Endothelial cell (in vitro differentiated cells): ENCODE data around the gene DBH. TPM values are rescaled to one million over a fixed set of nuclear protein-coding genes. Genes with fewer than 3 reads are reported as not detected.

Experiments used
- DNase-seq: peaks from one replicate; pipeline ENCODE4 v3.0.0; 2021; ENCODE audit warnings: low spot score
- H3K27ac Mint-ChIP-seq: one replicate; pipeline ENCODE4 v1.8.0; 2021; ENCODE audit warnings: mixed read lengths, inconsistent platforms; ENCODE audit not compliant: unreplicated experiment
- H3K27me3 Mint-ChIP-seq: one replicate; pipeline ENCODE4 v1.8.0; 2021; ENCODE audit warnings: mild to moderate bottlenecking, moderate library complexity, mixed read lengths, inconsistent platforms; ENCODE audit not compliant: unreplicated experiment
- H3K36me3 Mint-ChIP-seq: one replicate; pipeline ENCODE4 v1.8.0; 2021; ENCODE audit warnings: mild to moderate bottlenecking, low read depth, mixed read lengths, inconsistent platforms; ENCODE audit not compliant: unreplicated experiment
- H3K4me1 Mint-ChIP-seq: one replicate; pipeline ENCODE4 v1.8.0; 2021; ENCODE audit warnings: mild to moderate bottlenecking, mixed read lengths, inconsistent platforms; ENCODE audit not compliant: unreplicated experiment
- H3K4me3 Mint-ChIP-seq: one replicate; pipeline ENCODE4 v1.8.0; 2021; ENCODE audit warnings: mild to moderate bottlenecking, mixed read lengths, inconsistent platforms; ENCODE audit not compliant: unreplicated experiment
- H3K9me3 Mint-ChIP-seq: one replicate; pipeline ENCODE4 v1.8.0; 2021; ENCODE audit warnings: mixed read lengths, inconsistent platforms; ENCODE audit not compliant: unreplicated experiment
- total RNA-seq: library from RNA; stranded (reverse); fragmentation: NEBNext Ultra II Directional; extraction: Animal tissue kit (Norgen Biotek cat#: 25700); gene quantifications from one replicate; pipeline ENCODE4 v1.2.1, GENCODE V29; 2021; ENCODE audit not compliant: unreplicated experiment
- TF ChIP-seq, protein P1 (sequence below): fragments of 200-600 bp; sonication (generic); IDR thresholded peaks from one replicate; pipeline ENCODE4 v1.5.0; 2021; ENCODE audit warnings: antibody characterized with exemption; ENCODE audit not compliant: unreplicated experiment

Gene DBH
- total RNA-seq, 1 donor from 2014 or later, result 0.08 TPM

GRCh38 chr9:133656211-133657119 lies 20.3 kb downstream of the DBH start:
- H3K27me3 Mint-ChIP-seq, result peaks cover 6% of the 10 kb centered on the region
- TF ChIP-seq, protein P1, sequence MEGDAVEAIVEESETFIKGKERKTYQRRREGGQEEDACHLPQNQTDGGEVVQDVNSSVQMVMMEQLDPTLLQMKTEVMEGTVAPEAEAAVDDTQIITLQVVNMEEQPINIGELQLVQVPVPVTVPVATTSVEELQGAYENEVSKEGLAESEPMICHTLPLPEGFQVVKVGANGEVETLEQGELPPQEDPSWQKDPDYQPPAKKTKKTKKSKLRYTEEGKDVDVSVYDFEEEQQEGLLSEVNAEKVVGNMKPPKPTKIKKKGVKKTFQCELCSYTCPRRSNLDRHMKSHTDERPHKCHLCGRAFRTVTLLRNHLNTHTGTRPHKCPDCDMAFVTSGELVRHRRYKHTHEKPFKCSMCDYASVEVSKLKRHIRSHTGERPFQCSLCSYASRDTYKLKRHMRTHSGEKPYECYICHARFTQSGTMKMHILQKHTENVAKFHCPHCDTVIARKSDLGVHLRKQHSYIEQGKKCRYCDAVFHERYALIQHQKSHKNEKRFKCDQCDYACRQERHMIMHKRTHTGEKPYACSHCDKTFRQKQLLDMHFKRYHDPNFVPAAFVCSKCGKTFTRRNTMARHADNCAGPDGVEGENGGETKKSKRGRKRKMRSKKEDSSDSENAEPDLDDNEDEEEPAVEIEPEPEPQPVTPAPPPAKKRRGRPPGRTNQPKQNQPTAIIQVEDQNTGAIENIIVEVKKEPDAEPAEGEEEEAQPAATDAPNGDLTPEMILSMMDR, result no peak
- H3K36me3 Mint-ChIP-seq, result no peaks in the 10 kb centered on the region
- DNase-seq, result no peak
- H3K4me3 Mint-ChIP-seq, result no peak overlapping the region
- no peaks in the 10 kb centered on the region for H3K9me3 Mint-ChIP-seq
- no peak overlapping the region for H3K27ac Mint-ChIP-seq
- peaks cover 8% of the 10 kb centered on the region for H3K4me1 Mint-ChIP-seq

GRCh38 chr9:133657120-133657661 lies 21.0 kb downstream of the DBH start:
- H3K9me3 Mint-ChIP-seq, result no peaks in the 10 kb centered on the region
- DNase-seq, result no peak
- H3K36me3 Mint-ChIP-seq, result no peaks in the 10 kb centered on the region
- no peak overlapping the region for H3K4me3 Mint-ChIP-seq
- no peak overlapping the region for H3K27ac Mint-ChIP-seq
- H3K27me3 Mint-ChIP-seq, result peaks cover 6% of the 10 kb centered on the region
- H3K4me1 Mint-ChIP-seq, result peaks cover 8% of the 10 kb centered on the region
- TF ChIP-seq, protein P1, result no peak

DNA sequence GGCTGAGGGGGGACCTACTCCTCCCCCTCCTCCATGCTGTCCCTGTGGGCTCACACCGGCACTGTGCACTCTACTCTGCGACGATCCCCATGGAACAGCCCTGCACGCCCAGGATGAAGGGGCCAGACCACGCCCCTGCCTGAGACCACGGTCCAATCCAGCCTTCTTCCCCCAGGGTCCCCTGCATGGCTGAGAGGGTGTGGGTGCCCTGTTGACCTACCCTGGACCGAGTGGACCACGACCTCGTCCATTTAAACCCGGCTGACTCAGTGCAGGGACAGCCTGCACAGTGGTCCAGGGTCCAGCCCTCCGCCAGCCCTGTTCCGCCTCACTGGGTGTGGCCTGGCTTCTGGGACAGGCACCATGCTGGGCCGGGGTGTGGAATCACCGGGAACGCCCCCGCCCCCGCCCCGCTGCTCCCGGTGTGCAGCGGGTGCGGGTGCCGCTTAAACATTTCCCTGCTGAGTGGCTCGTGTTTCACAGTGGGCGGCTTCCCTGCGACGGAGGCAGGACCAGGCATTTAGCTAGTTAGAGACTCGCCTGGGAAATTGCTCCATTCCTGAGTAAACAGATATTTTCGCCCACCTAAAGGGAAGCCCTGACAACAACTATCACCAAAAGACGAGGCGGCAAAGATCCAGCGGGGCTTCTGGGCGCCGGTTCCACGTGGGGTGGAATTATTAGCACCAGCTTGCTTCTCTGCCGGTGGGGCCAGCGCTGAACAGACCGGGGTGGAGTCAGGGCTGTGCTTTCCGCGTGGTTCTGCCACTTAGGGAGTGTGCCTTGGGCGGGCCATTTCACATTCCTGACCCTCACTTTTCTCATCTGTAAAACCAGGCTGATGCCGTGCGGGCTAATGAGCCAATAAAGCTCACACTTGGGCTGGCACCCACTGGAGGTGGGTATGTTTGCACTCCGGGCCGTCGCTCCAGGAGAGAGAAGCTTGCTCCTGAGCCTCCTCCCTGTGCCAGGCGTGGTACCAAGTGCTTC lies 22.6 kb downstream of the DBH start:
- Mint-ChIP-seq H3K4me1 (peaks cover 8% of the 10 kb centered on the region), H3K27me3 (peaks cover 4% of the 10 kb centered on the region), H3K4me3 (no peak overlapping the region), H3K36me3 (no peaks in the 10 kb centered on the region), H3K27ac (no peak overlapping the region), H3K9me3 (no peaks in the 10 kb centered on the region)
- no peak for DNase-seq
- TF ChIP-seq, protein P1, result no peak

- H3K9me3 Mint-ChIP-seq, result no peaks in the 10 kb centered on the region
- no peak overlapping the region for H3K4me3 Mint-ChIP-seq
- no peaks in the 10 kb centered on the region for H3K36me3 Mint-ChIP-seq
- TF ChIP-seq, protein P1, result no peak
- no peak overlapping the region for H3K27ac Mint-ChIP-seq
- H3K27me3 Mint-ChIP-seq, result peaks cover 4% of the 10 kb centered on the region
- peaks cover 8% of the 10 kb centered on the region for H3K4me1 Mint-ChIP-seq
- DNase-seq, result no peak
Observed at GRCh38 chr9:133659516-133659915, 23.4 kb downstream of the DBH start.
